GM15510 (cell line): ENCODE results near the gene ARID3C.

Experiments used
- POLR2A ChIP-seq: IDR thresholded peaks from 3 replicates; pipeline ENCODE4 v1.6.1; 2011; ENCODE audit warnings: borderline replicate concordance; ENCODE audit not compliant: insufficient read length; ENCODE audit errors: extremely low read depth

ARID3C gene

DNA sequence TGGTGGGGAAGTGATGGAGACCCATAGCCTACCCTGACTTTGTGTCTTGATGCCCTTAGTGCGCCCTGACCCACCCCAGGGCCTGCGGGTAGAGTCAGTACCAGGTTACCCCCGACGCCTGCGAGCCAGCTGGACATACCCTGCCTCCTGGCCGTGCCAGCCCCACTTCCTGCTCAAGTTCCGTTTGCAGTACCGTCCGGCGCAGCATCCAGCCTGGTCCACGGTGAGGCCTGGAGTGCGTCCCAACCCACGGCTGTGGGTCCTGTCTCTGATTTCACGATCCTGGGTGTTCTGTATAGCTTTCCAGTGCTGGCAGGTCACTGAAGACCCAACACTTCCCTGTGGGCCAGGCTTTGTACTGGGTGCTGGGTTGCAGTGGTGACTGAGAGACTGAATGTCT is 29.6 kb upstream of the ARID3C start:
- no peak for TF ChIP-seq POLR2A

DNA sequence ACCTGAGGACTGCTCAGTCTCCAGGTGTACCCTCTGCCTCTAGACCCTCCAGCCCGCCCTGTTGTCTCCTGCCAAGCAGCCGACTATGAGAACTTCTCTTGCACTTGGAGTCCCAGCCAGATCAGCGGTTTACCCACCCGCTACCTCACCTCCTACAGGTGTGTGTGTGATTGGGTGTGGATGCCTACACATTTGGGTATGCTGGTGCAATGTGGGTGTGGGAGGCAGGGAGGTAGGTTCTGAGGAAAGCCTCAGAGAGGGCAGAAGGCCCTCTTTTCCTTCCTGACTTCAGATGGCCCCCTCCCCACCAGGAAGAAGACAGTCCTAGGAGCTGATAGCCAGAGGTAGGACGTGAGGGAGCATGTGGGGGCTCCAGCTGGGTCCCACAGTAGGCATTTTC is 28.1 kb upstream of the ARID3C start:
- no peak for TF ChIP-seq POLR2A

GRCh38 chr9:34655394-34655793 is 26.5 kb upstream of the ARID3C start:
- TF ChIP-seq POLR2A: no peak

DNA sequence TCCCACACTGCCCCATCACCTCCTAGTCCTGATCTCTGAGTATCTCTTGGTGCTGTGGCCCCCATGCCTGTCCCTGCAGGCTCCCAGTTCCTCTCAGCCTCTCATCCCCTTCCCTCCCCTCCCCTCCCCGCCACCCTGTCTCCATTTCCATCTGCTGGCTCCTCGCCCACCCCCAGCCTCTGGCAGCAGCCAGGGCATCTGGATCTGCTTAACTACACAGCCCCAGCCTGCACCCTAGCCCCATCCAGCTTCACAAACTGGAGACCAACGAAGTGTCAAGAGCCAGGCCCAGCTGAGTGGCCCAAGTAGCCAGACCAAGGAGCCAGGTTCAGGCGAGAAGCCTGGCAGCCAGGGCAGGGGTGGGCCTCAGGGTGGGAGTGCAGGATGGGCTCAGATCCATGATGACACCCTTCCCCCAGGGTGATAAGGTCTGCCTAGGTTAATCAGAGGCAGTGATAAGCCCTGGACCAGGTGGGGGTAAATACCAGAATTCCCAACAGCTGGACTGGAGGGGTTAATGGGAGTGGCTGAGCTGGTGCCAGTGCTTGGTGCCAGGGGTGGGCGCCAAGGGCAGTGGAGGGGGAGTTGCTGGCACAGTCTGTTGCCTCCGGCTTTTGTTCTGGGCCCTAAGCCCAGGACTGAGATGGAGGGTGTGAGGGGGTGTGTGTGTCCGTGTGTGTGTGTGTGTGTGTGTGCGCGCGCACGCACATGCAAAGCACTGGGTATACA is 25.6 kb upstream of the ARID3C start:
- no peak for TF ChIP-seq POLR2A

GRCh38 chr9:34653151-34654072 is 24.5 kb upstream of the ARID3C start:
- TF ChIP-seq POLR2A: no peak

DNA sequence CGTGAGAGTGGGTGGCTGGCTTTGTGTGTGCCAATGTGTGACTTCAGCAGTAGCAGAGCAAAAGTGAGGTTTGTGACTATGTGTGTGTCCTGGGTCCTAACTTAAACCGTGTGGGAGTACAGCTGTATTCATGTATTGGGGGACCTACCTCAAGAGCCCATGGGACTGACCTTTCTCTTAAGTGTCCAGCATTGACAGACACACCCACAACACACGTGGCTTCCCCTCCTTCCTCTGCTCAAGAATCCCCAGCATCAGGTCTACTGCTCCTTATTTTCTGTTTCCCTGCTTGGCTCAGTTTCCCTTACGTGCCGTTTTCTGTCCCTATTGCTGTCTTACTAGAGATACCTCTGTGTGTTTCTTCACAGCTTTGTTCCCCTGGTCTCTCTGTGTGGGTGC is 23.7 kb upstream of the ARID3C start:
- no peak for TF ChIP-seq POLR2A

GRCh38 chr9:34651876-34652601 is 23.2 kb upstream of the ARID3C start, which contains the start of gene IL11RA:
IL11RA (plus strand) TSS chr9:34652185; CDS start chr9:34655218, 3,033 bp downstream.
- no peak for TF ChIP-seq POLR2A

GRCh38 chr9:34651321-34651720 is 22.5 kb upstream of the ARID3C start:
- TF ChIP-seq POLR2A: no peak

DNA sequence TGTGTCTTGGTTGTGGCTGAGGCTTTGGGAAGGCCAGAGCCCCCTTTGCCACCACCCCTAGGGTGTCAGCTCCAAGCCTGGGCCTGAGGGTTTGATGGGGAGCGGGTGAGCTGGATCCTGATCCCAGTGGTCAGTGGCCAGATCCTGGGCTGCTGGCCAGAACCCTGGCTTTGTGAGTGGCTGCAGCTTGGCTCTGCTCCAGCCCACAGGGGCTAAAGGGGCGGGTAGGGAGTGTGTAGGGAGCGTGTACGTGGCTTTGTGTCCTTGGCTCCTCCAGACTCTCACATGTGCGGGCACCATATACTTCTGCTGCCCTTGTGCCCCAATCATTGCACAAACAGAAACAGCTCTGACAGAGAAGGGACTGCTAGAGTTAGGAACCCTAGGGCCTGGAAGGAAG is 21.9 kb upstream of the ARID3C start:
- no peak for TF ChIP-seq POLR2A

- no peak for TF ChIP-seq POLR2A
Measured at GRCh38 chr9:34648673-34649072, 19.8 kb upstream of the ARID3C start.

DNA sequence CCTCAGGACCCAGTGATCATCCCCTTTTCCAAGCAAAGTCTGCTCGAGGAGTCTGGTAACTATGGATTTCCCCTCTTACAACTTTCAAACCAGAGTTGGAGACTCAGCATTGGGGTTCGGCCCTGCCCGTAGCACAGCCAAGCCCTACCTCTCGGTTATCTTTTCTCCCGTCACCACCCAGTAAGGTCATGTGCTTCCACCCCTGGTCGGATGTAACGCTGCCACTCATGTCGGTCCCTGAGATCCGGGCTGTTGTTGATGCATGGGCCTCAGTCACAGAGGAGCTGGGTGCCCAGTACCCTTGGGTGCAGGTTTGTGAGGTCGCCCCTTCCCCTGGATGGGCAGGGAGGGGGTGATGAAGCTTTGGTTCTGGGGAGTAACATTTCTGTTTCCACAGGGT is 18.8 kb upstream of the ARID3C start:
- no peak for TF ChIP-seq POLR2A

- no peak for TF ChIP-seq POLR2A
Measured at GRCh38 chr9:34647084-34647403, 18.2 kb upstream of the ARID3C start.

GRCh38 chr9:34646211-34647083 is 17.6 kb upstream of the ARID3C start, which contains the start of gene GALT:
GALT (plus strand) TSS chr9:34646675; CDS start chr9:34646705, 30 bp downstream.
- TF ChIP-seq POLR2A: peak; percentile 74

GRCh38 chr9:34644766-34645314 is 16.0 kb upstream of the ARID3C start:
- no peak for TF ChIP-seq POLR2A
